Measurements from ENCODE around the gene KANSL1. TPM values are rescaled to one million over a fixed set of nuclear protein-coding genes. Genes with fewer than 3 reads are reported as not detected.

Gene KANSL1
- total and polyA plus RNA-seq, 10 of the 15 experiments (the other 5 are each of a cell fraction or from before 2014, with no cell fraction given), result 4.7 to 60.6 (median 28.0) TPM

- TF ChIP-seq ELK1 (IDR thresholded peaks at IDR 0.05; ENCODE audit: low read depth, low read length) (no peak), MXI1 (IDR thresholded peaks at IDR 0.05; ENCODE audit: low read depth, low read length) (no peak), BHLHE40 (IDR thresholded peaks at IDR 0.05; ENCODE audit: borderline replicate concordance in 1 of 2, low read depth in 2 of 2, low read length in 1 of 2) (no peak), PKNOX1 (IDR thresholded peaks at IDR 0.05) (no peak), ETV6 (conservative IDR thresholded peaks at IDR 0.05 in 1 of 2, IDR thresholded peaks at IDR 0.05 in 1 of 2; ENCODE audit: borderline replicate concordance in 1 of 2, low read depth in 1 of 2) (no peak), ATF7 (IDR thresholded peaks at IDR 0.05; ENCODE audit: low read depth) (no peak), CREM (IDR thresholded peaks at IDR 0.05; ENCODE audit: low read depth) (no peak), SP1 (IDR thresholded peaks at IDR 0.05; ENCODE audit: low read depth, low read length) (no peak), RCOR1 (conservative IDR thresholded peaks at IDR 0.05; ENCODE audit: low read depth, low read length) (no peak), MEF2B (IDR thresholded peaks at IDR 0.05; ENCODE audit: partially characterized antibody, poor library complexity, severe bottlenecking) (no peak), BCL3 (IDR thresholded peaks at IDR 0.05; ENCODE audit: borderline replicate concordance, insufficient read depth, low read depth, low read length, poor library complexity, severe bottlenecking) (no peak), RAD21 (IDR thresholded peaks at IDR 0.05; ENCODE audit: insufficient read depth, low read depth, low read length) (no peak), CHD2 (IDR thresholded peaks at IDR 0.05; ENCODE audit: borderline replicate concordance, low read depth, low read length) (no peak)
These were observed 63.9 kb downstream of the KANSL1 start for GRCh38 chr17:46129302-46129701.

More at GRCh38 chr17:46129302-46129701, 63.9 kb downstream of the KANSL1 start:
- no peak overlapping the region for H2AFZ ChIP-seq (ENCODE audit: control insufficient read depth, low read depth, low read length)
- no peak for FAIRE-seq
- ATAC-seq, result no peak
- no peak overlapping the region for H3K4me3 ChIP-seq
- POLR2A ChIA-PET, result interaction anchor here (1.6 to 4.0 kb wide), 2 partner anchors 16 to 58 kb away, joined by 13 to 14 read pairs; no protein-coding TSS in a partner anchor
- H3K27ac ChIP-seq (ENCODE audit: control insufficient read depth, insufficient read depth), result no peak overlapping the region
- intact Hi-C loops (cut with micrococcal nuclease; ENCODE audit: unreplicated experiment), result no loop called here
- no peak for DNase-seq (ENCODE audit: low read depth, low spot score)
- peaks cover 5 to 18% of the 10 kb centered on the region in 2 experiments for H3K36me3 ChIP-seq (ENCODE audit: control insufficient read depth in 2 of 2, insufficient read depth in 2 of 2, low read length in 1 of 2)
- H3K4me1 ChIP-seq (ENCODE audit: control insufficient read depth, insufficient read depth, low read length), result peaks cover 15% of the 10 kb centered on the region
- CTCF ChIA-PET, result interaction anchor here (1.4 kb wide), 1 partner anchor 56 kb away, joined by 5 read pairs; no protein-coding TSS in a partner anchor
- in situ Hi-C loops (cut with MboI), result loop anchor here (25.0 kb wide), 1 partner anchor 542 kb away; no protein-coding TSS in a partner anchor
- no TSS peak for BruUV-seq (replicated peaks)
- peaks cover 98% of the 10 kb centered on the region for H3K79me2 ChIP-seq (ENCODE audit: control insufficient read depth, insufficient read depth, low read length)
- H3K9me3 ChIP-seq (replicated peaks; ENCODE audit: control insufficient read depth, insufficient read depth, low read length), result no peaks in the 10 kb centered on the region
- H3K4me2 ChIP-seq (ENCODE audit: control insufficient read depth, insufficient read depth), result no peak overlapping the region
- 70% methylated on average over 2 of the region's 2 CpGs for WGBS (ENCODE audit: insufficient coverage, insufficient replicate concordance, low lambda C conversion rate, missing lambda C conversion rate)
- peaks cover 14% of the 10 kb centered on the region; the same call in 1 of the 2 replicates for H4K20me1 ChIP-seq (ENCODE audit: control insufficient read depth, insufficient read depth)
- RAD21 ChIA-PET (ENCODE audit: unreplicated experiment), result no interaction called here
- SMC1A ChIA-PET (ENCODE audit: uncharacterized antibody, unreplicated experiment), result interaction anchor here (1.0 to 1.6 kb wide), 3 partner anchors 9 to 50 kb away, joined by 3 to 9 read pairs (median 8); no protein-coding TSS in a partner anchor
- no peak overlapping the region for H3K9ac ChIP-seq (ENCODE audit: control insufficient read depth, insufficient read depth, low read length)
- no peaks in the 10 kb centered on the region for H3K27me3 ChIP-seq (replicated peaks in 1 of 2; ENCODE audit: control insufficient read depth in 2 of 2, insufficient read depth in 2 of 2, low read length in 1 of 2)
